GM12864 (cell line): ENCODE results near the gene CFAP99.

ENCODE experiments used
- DNase-seq: peaks from one replicate; pipeline ENCODE4 v3.0.0-alpha.2; 2011; ENCODE audit warnings: low read depth
- H3K4me3 ChIP-seq: 2 replicates; pipeline ENCODE4 v1.5.1; 2011; ENCODE audit warnings: mild to moderate bottlenecking, low read depth, low read length, control low read depth
- TF ChIP-seq, protein P1 (sequence below): IDR thresholded peaks from 2 replicates; pipeline ENCODE4 v1.5.1; 2011; ENCODE audit warnings: low read depth, mild to moderate bottlenecking, moderate library complexity, low read length, control low read depth, inconsistent platforms; ENCODE audit errors: missing control alignments

Gene CFAP99

DNA sequence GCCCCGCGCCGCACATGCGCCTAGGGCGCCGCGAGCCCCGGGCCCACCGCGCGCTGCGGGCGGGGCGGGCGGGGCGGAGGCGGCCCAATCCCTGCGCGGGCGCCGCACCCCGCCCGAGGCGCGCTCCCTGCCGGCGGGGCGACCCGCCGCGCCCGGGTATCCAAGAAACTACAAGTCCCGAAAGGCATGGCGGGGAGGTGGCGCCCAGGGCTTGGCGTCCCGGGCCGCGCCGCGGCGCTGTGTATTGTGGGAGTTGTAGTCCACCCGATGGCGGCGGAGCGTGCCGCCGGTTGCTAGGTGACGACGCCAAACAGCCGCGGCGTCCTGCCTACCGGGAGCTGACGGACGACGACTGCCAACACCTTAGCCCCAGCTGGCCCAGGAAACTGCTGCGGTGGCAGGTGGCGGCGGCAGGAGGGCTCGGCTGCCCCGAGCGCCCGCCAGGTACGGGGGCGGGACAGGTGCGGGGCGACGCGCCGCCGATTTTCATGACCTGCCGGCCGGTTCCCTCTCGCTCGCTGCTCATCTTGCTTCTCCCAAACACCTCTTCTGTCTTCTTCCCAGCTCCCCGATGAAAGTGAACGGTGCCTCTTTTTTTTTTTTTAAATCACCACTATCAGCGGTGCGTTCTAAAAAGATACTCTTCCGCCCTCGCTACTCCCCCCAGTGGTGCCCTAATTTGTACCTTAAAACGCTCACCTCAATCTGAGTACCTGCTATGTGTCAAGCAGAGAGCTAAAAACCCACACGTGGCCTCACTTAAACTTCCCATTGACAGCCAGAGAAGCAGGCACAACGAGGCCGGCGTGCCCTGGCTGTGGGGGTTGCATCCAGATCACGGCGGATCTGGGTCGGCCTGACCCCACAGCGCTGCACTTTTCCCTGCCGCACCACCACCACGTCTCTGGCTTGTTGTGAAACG, at the start of gene CFAP99:
CFAP99 (plus strand) TSS at position 306 of the 922 bp plus-strand sequence.
- TF ChIP-seq, protein P1, sequence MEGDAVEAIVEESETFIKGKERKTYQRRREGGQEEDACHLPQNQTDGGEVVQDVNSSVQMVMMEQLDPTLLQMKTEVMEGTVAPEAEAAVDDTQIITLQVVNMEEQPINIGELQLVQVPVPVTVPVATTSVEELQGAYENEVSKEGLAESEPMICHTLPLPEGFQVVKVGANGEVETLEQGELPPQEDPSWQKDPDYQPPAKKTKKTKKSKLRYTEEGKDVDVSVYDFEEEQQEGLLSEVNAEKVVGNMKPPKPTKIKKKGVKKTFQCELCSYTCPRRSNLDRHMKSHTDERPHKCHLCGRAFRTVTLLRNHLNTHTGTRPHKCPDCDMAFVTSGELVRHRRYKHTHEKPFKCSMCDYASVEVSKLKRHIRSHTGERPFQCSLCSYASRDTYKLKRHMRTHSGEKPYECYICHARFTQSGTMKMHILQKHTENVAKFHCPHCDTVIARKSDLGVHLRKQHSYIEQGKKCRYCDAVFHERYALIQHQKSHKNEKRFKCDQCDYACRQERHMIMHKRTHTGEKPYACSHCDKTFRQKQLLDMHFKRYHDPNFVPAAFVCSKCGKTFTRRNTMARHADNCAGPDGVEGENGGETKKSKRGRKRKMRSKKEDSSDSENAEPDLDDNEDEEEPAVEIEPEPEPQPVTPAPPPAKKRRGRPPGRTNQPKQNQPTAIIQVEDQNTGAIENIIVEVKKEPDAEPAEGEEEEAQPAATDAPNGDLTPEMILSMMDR: peak; percentile 26
- peak; percentile 87 for DNase-seq
- H3K4me3 ChIP-seq: peak within 1 kb of the TSS; percentile 50

DNA sequence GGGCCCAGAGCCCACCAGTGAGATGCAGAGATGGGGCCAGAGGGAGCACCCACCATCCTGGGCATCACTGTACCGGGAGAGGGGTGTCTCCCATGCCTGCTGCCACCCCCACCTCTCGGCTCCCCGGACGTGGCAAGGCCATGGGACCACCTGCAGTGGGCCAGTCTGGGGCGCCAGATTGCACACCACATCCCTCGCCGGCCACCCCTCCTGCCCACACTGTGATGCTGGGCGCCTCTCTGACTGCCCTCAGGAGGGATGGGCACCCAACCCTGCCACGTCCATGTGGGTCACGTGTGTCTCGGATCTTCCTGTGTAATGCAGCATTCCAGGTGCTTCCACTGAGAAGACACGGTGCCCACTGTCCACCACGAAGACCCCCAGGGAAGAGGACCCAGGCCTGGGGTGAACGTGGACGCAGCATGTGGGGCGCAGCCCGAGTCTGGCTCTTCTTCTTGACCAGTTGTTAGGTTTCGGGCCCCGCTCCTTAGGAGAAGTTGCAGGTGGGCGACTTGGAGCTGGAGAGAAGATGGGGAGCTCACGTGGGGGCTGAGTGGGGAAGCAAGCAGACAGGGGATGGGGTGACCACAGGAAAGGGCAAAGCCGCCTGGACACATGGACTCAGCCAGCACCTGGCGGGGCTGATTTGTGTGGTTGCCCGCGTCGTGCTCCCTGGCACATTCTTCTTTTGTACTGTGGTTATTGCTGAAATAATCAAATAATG, 48.0 kb upstream of the CFAP99 start:
- no peak for DNase-seq
- no peak overlapping the region for H3K4me3 ChIP-seq
- TF ChIP-seq, protein P1: no peak

DNA sequence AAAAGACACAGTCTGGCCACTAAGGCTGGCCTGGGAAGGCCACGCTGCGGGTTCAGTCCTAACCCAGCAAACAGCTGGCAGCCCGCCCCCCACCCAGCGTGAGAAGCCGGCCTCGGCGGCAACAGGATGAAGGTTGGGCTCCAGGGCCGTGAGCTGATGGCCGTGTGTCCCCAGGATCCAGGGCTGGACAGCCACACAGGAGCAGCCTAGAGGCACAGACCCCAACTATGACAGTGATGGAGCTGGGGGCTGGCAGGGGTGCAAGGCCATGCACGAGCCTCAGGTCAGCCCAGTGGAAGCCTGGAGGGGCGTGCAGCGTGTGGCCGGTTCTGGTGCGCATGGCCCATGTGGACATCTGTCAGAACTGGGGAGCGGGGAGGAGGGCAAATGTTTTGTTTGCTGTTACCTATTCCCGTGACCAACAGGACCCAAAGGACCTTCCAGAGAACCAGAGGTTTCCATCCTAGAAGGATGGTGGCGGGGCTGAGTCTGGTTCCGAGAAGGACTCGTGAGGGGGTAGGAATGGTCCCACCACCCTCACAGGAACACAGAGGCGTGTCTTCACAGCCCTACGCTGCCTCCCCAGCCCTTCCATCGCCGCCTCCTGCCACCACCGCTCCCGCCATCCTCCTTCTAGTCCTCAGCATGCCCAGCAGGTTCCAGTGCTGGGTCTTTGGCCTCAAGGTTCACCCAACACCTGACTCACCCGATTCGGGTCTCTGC, 46.8 kb upstream of the CFAP99 start:
- no peak overlapping the region for H3K4me3 ChIP-seq
- DNase-seq: no peak
- TF ChIP-seq, protein P1: no peak

GRCh38 chr4:2372488-2373030, 46.2 kb upstream of the CFAP99 start:
- TF ChIP-seq, protein P1: no peak
- H3K4me3 ChIP-seq: no peak overlapping the region
- DNase-seq: no peak

GRCh38 chr4:2373532-2373931, 45.2 kb upstream of the CFAP99 start:
- DNase-seq: no peak
- TF ChIP-seq, protein P1: no peak

GRCh38 chr4:2375427-2375826, 43.3 kb upstream of the CFAP99 start:
- DNase-seq: no peak
- TF ChIP-seq, protein P1: no peak
- H3K4me3 ChIP-seq: no peak overlapping the region

More at GRCh38 chr4:2373532-2373931, 45.2 kb upstream of the CFAP99 start:
- H3K4me3 ChIP-seq: no peak overlapping the region
